HG03097 (cell line): ENCODE results near the gene KRTAP10-6.
"Not testable (repeated sequence)": the region's sequence is repeated elsewhere in the genome, so short reads cannot be mapped to it uniquely, and the experiment has no call there.

Source experiments
- ATAC-seq: cut with Tn5 transposase; IDR thresholded peaks from one replicate; pipeline ENCODE4 v1.9.1; 2021; ENCODE audit not compliant: unreplicated experiment, low FRiP score

KRTAP10-6 gene

GRCh38 chr21:44580231-44580821 lies 12.0 kb downstream of the KRTAP10-6 start, which contains the start of gene KRTAP10-5:
Gene KRTAP10-5, minus strand, starts transcription at chr21:44580604. Its CDS starts 26 bp downstream, at chr21:44580578.
- ATAC-seq, result not testable (repeated sequence)

- no peak for ATAC-seq
These were observed 12.5 kb downstream of the KRTAP10-6 start for GRCh38 chr21:44579833-44580144.

- ATAC-seq, result no peak
These were observed 13.1 kb downstream of the KRTAP10-6 start for GRCh38 chr21:44579056-44579832.

- ATAC-seq, result no peak
These were observed 13.8 kb downstream of the KRTAP10-6 start for GRCh38 chr21:44578371-44579055.

GRCh38 chr21:44576025-44576420 lies 16.3 kb downstream of the KRTAP10-6 start:
- no peak for ATAC-seq

GRCh38 chr21:44575307-44576024 lies 16.8 kb downstream of the KRTAP10-6 start:
- ATAC-seq, result no peak

- ATAC-seq, result no peak
These were observed 17.6 kb downstream of the KRTAP10-6 start for GRCh38 chr21:44574457-44575306.

GRCh38 chr21:44573630-44574456 lies 18.5 kb downstream of the KRTAP10-6 start, which contains the start of gene KRTAP10-4:
Gene KRTAP10-4, plus strand, starts transcription at chr21:44573729. Its CDS starts 30 bp downstream, at chr21:44573759.
- not testable (repeated sequence) for ATAC-seq

GRCh38 chr21:44572959-44573583 lies 19.2 kb downstream of the KRTAP10-6 start:
- no peak for ATAC-seq

- ATAC-seq, result no peak
These were observed 20.2 kb downstream of the KRTAP10-6 start for GRCh38 chr21:44571844-44572782.

GRCh38 chr21:44571296-44571695 lies 21.0 kb downstream of the KRTAP10-6 start:
- ATAC-seq, result no peak

GRCh38 chr21:44569861-44570517 lies 22.3 kb downstream of the KRTAP10-6 start:
- ATAC-seq, result no peak

GRCh38 chr21:44568667-44569556 lies 23.4 kb downstream of the KRTAP10-6 start:
- no peak for ATAC-seq

GRCh38 chr21:44568261-44568660 lies 24.0 kb downstream of the KRTAP10-6 start:
- no peak for ATAC-seq

GRCh38 chr21:44567481-44568171 lies 24.7 kb downstream of the KRTAP10-6 start:
- ATAC-seq, result no peak
